Activated gamma-delta T cell treated with anti-CD3 and anti-CD28 coated beads, Interleukin-2, amount 50 U/mL, for 16 hours (primary cell): ENCODE results near the gene THEMIS2.
A peak's percentile ranks its signal among the peaks of the same experiment; 100 is the strongest.
"Not testable (repeated sequence)": the region's sequence is repeated elsewhere in the genome, so short reads cannot be mapped to it uniquely, and the experiment has no call there.

Source experiments
- DNase-seq: peaks from one replicate; pipeline ENCODE4 v3.0.0-alpha.2; 2020; ENCODE audit warnings: low read depth

The THEMIS2 gene

GRCh38 chr1:27862671-27863537, 9.4 kb upstream of the THEMIS2 start:
- DNase-seq: no peak

- DNase-seq: no peak
Measured at GRCh38 chr1:27863538-27863915, 8.8 kb upstream of the THEMIS2 start.

- DNase-seq: no peak
Measured at GRCh38 chr1:27864264-27864895, 8.0 kb upstream of the THEMIS2 start.

GRCh38 chr1:27865821-27866220, 6.5 kb upstream of the THEMIS2 start:
- DNase-seq: no peak

GRCh38 chr1:27868556-27868931, 3.8 kb upstream of the THEMIS2 start:
- DNase-seq: no peak

GRCh38 chr1:27868932-27869718, 3.2 kb upstream of the THEMIS2 start:
- DNase-seq: peak; percentile 58

- no peak for DNase-seq
Measured at GRCh38 chr1:27869719-27870085, 2.6 kb upstream of the THEMIS2 start.

GRCh38 chr1:27871076-27871475, 1.3 kb upstream of the THEMIS2 start:
- DNase-seq: not testable (repeated sequence)

- DNase-seq: no peak
Measured at GRCh38 chr1:27872802-27873551, 633 bp downstream of the THEMIS2 start.

GRCh38 chr1:27873671-27874384, 1.5 kb downstream of the THEMIS2 start:
- DNase-seq: no peak

- DNase-seq: no peak
Measured at GRCh38 chr1:27876341-27877114, 4.2 kb downstream of the THEMIS2 start.

- no peak for DNase-seq
Measured at GRCh38 chr1:27877115-27877416, 4.7 kb downstream of the THEMIS2 start.

GRCh38 chr1:27878039-27878438, 5.7 kb downstream of the THEMIS2 start:
- DNase-seq: no peak

- no peak for DNase-seq
Measured at GRCh38 chr1:27878787-27879335, 6.5 kb downstream of the THEMIS2 start.

GRCh38 chr1:27879374-27880082, 7.2 kb downstream of the THEMIS2 start:
- no peak for DNase-seq

GRCh38 chr1:27882543-27882903, 10.2 kb downstream of the THEMIS2 start:
- no peak for DNase-seq

GRCh38 chr1:27883536-27883935, 11.2 kb downstream of the THEMIS2 start:
- DNase-seq: no peak

GRCh38 chr1:27884006-27884954, 11.9 kb downstream of the THEMIS2 start:
- DNase-seq: no peak

GRCh38 chr1:27885114-27885528, 12.8 kb downstream of the THEMIS2 start:
- no peak for DNase-seq
